GM12878 (cell line): ENCODE data around the gene CDCP2. TPM values are rescaled to one million over a fixed set of nuclear protein-coding genes. Genes with fewer than 3 reads are reported as not detected.

ENCODE experiments used
- ATAC-seq: fragments of 200-7000 bp; cut with Tn5 transposase; 3 replicates; pipeline ENCODE4 v1.9.1; 2020; ENCODE audit warnings: mild to moderate bottlenecking, moderate library complexity
- BruUV-seq: library from RNA; stranded (reverse); fragments of 400-500 nt; replicated peaks from 2 replicates; lab custom pipeline; 2021; lab: Mats Ljungman, UMichigan
- CTCF ChIA-PET: fragments of 300-600 bp; sonication (Branson Sonifier 250); formaldehyde crosslinking; extraction: SDS; loops from one replicate; lab custom pipeline; 2021; ENCODE audit warnings: inconsistent platforms; lab: Yijun Ruan, JAX
- POLR2A ChIA-PET: fragments of 350-600 bp; formaldehyde crosslinking; extraction: SDS; loops from one replicate; lab custom pipeline; 2021; ENCODE audit warnings: inconsistent platforms; lab: Charles Lee
- RAD21 ChIA-PET: fragments of 300-600 bp; sonication (Branson Sonifier 250); formaldehyde crosslinking; loops from one replicate; lab custom pipeline; 2023; ENCODE audit warnings: antibody characterized with exemption; ENCODE audit not compliant: unreplicated experiment; lab: Charles Lee
- SMC1A ChIA-PET: fragments of 300-600 bp; sonication (Branson Sonifier 250); formaldehyde crosslinking; loops from one replicate; lab custom pipeline; 2023; ENCODE audit not compliant: unreplicated experiment, uncharacterized antibody; lab: Charles Lee
- DNase-seq: peaks from one replicate; pipeline ENCODE4 v3.0.0-alpha.2; 2011; ENCODE audit warnings: low read depth, low spot score
- FAIRE-seq: peaks from 3 replicates; lab custom pipeline; 2011; peaks lifted over from hg19 to GRCh38; lab: Jason Lieb, UNC
- H2AFZ ChIP-seq: 2 replicates; pipeline ENCODE4 v1.6.0; 2011; ENCODE audit warnings: low read depth, low read length, control low read depth; ENCODE audit not compliant: control insufficient read depth
- H3K27ac ChIP-seq: 2 replicates; pipeline ENCODE4 v1.5.1; 2011; ENCODE audit warnings: control low read depth; ENCODE audit not compliant: control insufficient read depth, insufficient read depth
- H3K27me3 ChIP-seq, 2 experiments: replicated peaks in 1 of 2; 2 replicates each; pipeline versions ENCODE4 v1.6.0 to v1.6.1; 2011; ENCODE audit warnings: low read length in 1 of 2; ENCODE audit not compliant: control insufficient read depth in 2 of 2, insufficient read depth in 2 of 2
- H3K36me3 ChIP-seq, 2 experiments: 2 replicates each; pipeline ENCODE4 v1.5.1; 2011; ENCODE audit warnings: low read length in 1 of 2; ENCODE audit not compliant: control insufficient read depth in 2 of 2, insufficient read depth in 2 of 2
- H3K4me1 ChIP-seq: 2 replicates; pipeline ENCODE4 v1.6.1; 2011; ENCODE audit warnings: mild to moderate bottlenecking, low read length, moderate library complexity, mixed read lengths; ENCODE audit not compliant: control insufficient read depth, insufficient read depth
- H3K4me2 ChIP-seq: 2 replicates; pipeline ENCODE4 v1.6.0; 2011; ENCODE audit warnings: control low read depth; ENCODE audit not compliant: control insufficient read depth, insufficient read depth
- H3K4me3 ChIP-seq: fragments of 200-600 bp; sonication (generic); 2 replicates; pipeline ENCODE4 v1.5.1; 2016
- H3K79me2 ChIP-seq: 2 replicates; pipeline ENCODE4 v1.6.0; 2011; ENCODE audit warnings: low read length; ENCODE audit not compliant: control insufficient read depth, insufficient read depth
- H3K9ac ChIP-seq: 2 replicates; pipeline ENCODE4 v1.8.0; 2011; ENCODE audit warnings: low read length, control low read depth, mixed read lengths; ENCODE audit not compliant: control insufficient read depth, insufficient read depth
- H3K9me3 ChIP-seq: replicated peaks from 3 replicates; pipeline ENCODE4 v1.5.1; 2011; ENCODE audit warnings: mild to moderate bottlenecking, low read length; ENCODE audit not compliant: control insufficient read depth, insufficient read depth
- H4K20me1 ChIP-seq: 2 replicates; pipeline ENCODE4 v1.6.0; 2011; ENCODE audit not compliant: control insufficient read depth, insufficient read depth
- CHD2 ChIP-seq: IDR thresholded peaks from 2 replicates; pipeline ENCODE4 v1.6.1; 2011; ENCODE audit warnings: low read depth, low read length, improper control_type of control experiment, borderline replicate concordance
- EZH2 ChIP-seq: IDR thresholded peaks from 2 replicates; pipeline ENCODE4 v1.6.1; 2012; ENCODE audit warnings: low read depth, mild to moderate bottlenecking, control low read depth, inconsistent platforms, low read length, borderline replicate concordance; ENCODE audit not compliant: control insufficient read depth
- JUND ChIP-seq: IDR thresholded peaks from 2 replicates; pipeline ENCODE4 v1.6.1; 2012; ENCODE audit warnings: low read depth, mild to moderate bottlenecking, low read length, improper control_type of control experiment, moderate library complexity
- MYC ChIP-seq: IDR thresholded peaks from 2 replicates; pipeline ENCODE4 v1.6.1; 2011; ENCODE audit warnings: mild to moderate bottlenecking, low read length, moderate library complexity, inconsistent platforms; ENCODE audit not compliant: insufficient read depth, insufficient replicate concordance, insufficient read length, severe bottlenecking
- NBN ChIP-seq: fragments of 450-650 bp; IDR thresholded peaks from 2 replicates; pipeline ENCODE4 v1.6.1; 2016
- NR2C2 ChIP-seq: IDR thresholded peaks from 2 replicates; pipeline ENCODE4 v1.6.1; 2011; ENCODE audit warnings: borderline replicate concordance, low read depth; ENCODE audit not compliant: control insufficient read depth, insufficient read length
- REST ChIP-seq: IDR thresholded peaks from 2 replicates; pipeline ENCODE4 v1.6.1; 2012; ENCODE audit warnings: mild to moderate bottlenecking, low read depth, low read length
- SMC3 ChIP-seq: IDR thresholded peaks from 2 replicates; pipeline ENCODE4 v1.6.1; 2011; ENCODE audit warnings: low read length, improper control_type of control experiment, borderline replicate concordance
- SPI1 ChIP-seq: IDR thresholded peaks from 2 replicates; pipeline ENCODE4 v1.6.1; 2011; ENCODE audit warnings: low read depth, mild to moderate bottlenecking, low read length, moderate library complexity, borderline replicate concordance; ENCODE audit not compliant: insufficient read depth
- SUPT20H ChIP-seq: IDR thresholded peaks from 2 replicates; pipeline ENCODE4 v1.6.1; 2011; ENCODE audit warnings: low read depth, mild to moderate bottlenecking, low read length, moderate library complexity, borderline replicate concordance; ENCODE audit not compliant: control insufficient read depth
- ZBTB4 ChIP-seq: fragments of 450-650 bp; formaldehyde crosslinking; IDR thresholded peaks from 2 replicates; pipeline ENCODE4 v1.4.0; 2022; ENCODE audit warnings: mild to moderate bottlenecking, moderate library complexity
- WGBS: methylation state at CpG from one replicate; pipeline ENCODE4 v1.1.6; 2016; ENCODE audit warnings: low lambda C conversion rate; ENCODE audit not compliant: insufficient replicate concordance, insufficient coverage; ENCODE audit errors: missing lambda C conversion rate; 5-methylcytosine and 5-hydroxymethylcytosine counted together
- in situ Hi-C: fragments of 300-500 bp; cut with MboI; formaldehyde crosslinking; loops from 9 replicates; pipeline ENCODE4 v1.14.3; 2018; ENCODE audit warnings: mixed read lengths
- intact Hi-C: fragments of 100-400 bp; cut with micrococcal nuclease; formaldehyde crosslinking; loops from one replicate; pipeline ENCODE4 v1.14.2; 2022; ENCODE audit not compliant: unreplicated experiment
- polyA plus RNA-seq, 11 experiments: library from polyadenylated mRNA; depleted of rRNA in 4 of 11; unstranded in 6 of 11; stranded (reverse) in 5 of 11; fragments of >200 nt; fragmentation: Nextera tagmentation in 4 of 11; fragmentation: Illumina TruSeq in 1 of 11; extraction: Ambion mirVana in 4 of 11; extraction: Trizol in 1 of 11; gene quantifications; 1 replicate in 1 of 11; 2 replicates in 10 of 11; pipeline versions ENCODE4 v1.2.1 to v1.2.3, GENCODE V29; 2011 to 2016; ENCODE audit warnings: inconsistent platforms in 2 of 11, missing spikeins in 2 of 11, low read depth in 1 of 11
- total RNA-seq, 4 experiments: library from RNA; depleted of rRNA in 3 of 4; stranded (reverse); fragments of >200 nt in 3 of 4; fragmentation: Illumina TruSeq in 1 of 4; extraction: Trizol in 1 of 4; gene quantifications; 2 replicates each; pipeline versions ENCODE4 v1.2.1 to v1.2.3, GENCODE V29; 2013 to 2021
- TF ChIP-seq, protein P1 (sequence below): fragments of 450-650 bp; IDR thresholded peaks from 2 replicates; pipeline ENCODE4 v1.6.1; 2016; ENCODE audit warnings: mild to moderate bottlenecking

The CDCP2 gene
- total and polyA plus RNA-seq, 10 of the 15 experiments (the other 5 are each of a cell fraction or from before 2014, with no cell fraction given): 0.06 TPM; not detected in 9

DNA sequence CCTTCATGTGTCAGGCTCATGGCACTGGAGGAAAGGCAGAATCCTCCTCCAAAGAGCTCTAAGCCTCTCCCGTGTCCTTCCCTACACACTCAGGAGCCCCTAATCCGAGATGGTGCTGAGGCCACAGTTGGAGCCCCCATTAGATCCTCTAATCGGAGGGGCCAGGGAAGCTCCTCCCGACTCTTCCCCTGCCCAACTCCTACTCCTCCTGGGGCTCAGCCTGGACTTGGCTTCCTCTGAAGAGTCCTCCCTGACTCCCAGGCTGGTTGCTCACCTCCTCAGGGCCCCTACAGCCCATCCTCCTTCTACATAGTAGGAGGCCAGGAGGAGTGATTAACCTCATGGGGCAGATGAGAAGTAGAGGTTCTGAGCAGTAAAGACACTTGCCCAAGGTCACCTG, 21.3 kb upstream of the CDCP2 start:
- Histone ChIP-seq H3K4me3 (no peak overlapping the region), H2AFZ (no peak overlapping the region), H3K9me3 (no peaks in the 10 kb centered on the region), H3K27ac (no peak overlapping the region), H3K79me2 (no peaks in the 10 kb centered on the region), H3K27me3 (no peaks in the 10 kb centered on the region), H3K36me3 (no peaks in the 10 kb centered on the region), H4K20me1 (no peaks in the 10 kb centered on the region), H3K4me1 (no peaks in the 10 kb centered on the region), H3K4me2 (no peak overlapping the region), H3K9ac (no peak overlapping the region)
- ChIA-PET SMC1A (no interaction called here), RAD21 (no interaction called here), CTCF (no interaction called here), POLR2A (no interaction called here)
- no peak for ATAC-seq
- intact Hi-C loops (no loop called here), in situ Hi-C loops (no loop called here)
- no peak for FAIRE-seq
- 64% methylated on average over 4 of the region's 4 CpGs for WGBS
- DNase-seq: no peak
- no TSS peak for BruUV-seq
- no peak for TF ChIP-seq SMC3
- TF ChIP-seq, protein P1, sequence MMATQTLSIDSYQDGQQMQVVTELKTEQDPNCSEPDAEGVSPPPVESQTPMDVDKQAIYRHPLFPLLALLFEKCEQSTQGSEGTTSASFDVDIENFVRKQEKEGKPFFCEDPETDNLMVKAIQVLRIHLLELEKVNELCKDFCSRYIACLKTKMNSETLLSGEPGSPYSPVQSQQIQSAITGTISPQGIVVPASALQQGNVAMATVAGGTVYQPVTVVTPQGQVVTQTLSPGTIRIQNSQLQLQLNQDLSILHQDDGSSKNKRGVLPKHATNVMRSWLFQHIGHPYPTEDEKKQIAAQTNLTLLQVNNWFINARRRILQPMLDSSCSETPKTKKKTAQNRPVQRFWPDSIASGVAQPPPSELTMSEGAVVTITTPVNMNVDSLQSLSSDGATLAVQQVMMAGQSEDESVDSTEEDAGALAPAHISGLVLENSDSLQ: no peak
- TF ChIP-seq MYC: no peak
- TF ChIP-seq CHD2: no peak
- no peak for TF ChIP-seq SPI1
- no peak for TF ChIP-seq REST
- no peak for TF ChIP-seq NR2C2
- TF ChIP-seq SUPT20H: no peak
- no peak for TF ChIP-seq ZBTB4 (CRISPR knock-in tag)
- TF ChIP-seq JUND: no peak
- no peak for TF ChIP-seq NBN
- no peak for TF ChIP-seq EZH2
